GM12865 (cell line): ENCODE results near the gene CCDC183.
"Not testable (repeated sequence)": the region's sequence is repeated elsewhere in the genome, so short reads cannot be mapped to it uniquely, and the experiment has no call there.

Source experiments
- DNase-seq: peaks from one replicate; pipeline ENCODE4 v3.0.0; 2010; ENCODE audit warnings: low read depth
- H3K4me3 ChIP-seq: 2 replicates; pipeline ENCODE4 v1.5.1; 2011; ENCODE audit warnings: mild to moderate bottlenecking, low read depth, low read length, control low read depth
- TF ChIP-seq, protein P1 (sequence below): IDR thresholded peaks from 2 replicates; pipeline ENCODE4 v1.5.1; 2011; ENCODE audit warnings: low read length, control low read depth, low read depth, inconsistent platforms; ENCODE audit not compliant: insufficient read depth; ENCODE audit errors: missing control alignments

CCDC183 gene

DNA sequence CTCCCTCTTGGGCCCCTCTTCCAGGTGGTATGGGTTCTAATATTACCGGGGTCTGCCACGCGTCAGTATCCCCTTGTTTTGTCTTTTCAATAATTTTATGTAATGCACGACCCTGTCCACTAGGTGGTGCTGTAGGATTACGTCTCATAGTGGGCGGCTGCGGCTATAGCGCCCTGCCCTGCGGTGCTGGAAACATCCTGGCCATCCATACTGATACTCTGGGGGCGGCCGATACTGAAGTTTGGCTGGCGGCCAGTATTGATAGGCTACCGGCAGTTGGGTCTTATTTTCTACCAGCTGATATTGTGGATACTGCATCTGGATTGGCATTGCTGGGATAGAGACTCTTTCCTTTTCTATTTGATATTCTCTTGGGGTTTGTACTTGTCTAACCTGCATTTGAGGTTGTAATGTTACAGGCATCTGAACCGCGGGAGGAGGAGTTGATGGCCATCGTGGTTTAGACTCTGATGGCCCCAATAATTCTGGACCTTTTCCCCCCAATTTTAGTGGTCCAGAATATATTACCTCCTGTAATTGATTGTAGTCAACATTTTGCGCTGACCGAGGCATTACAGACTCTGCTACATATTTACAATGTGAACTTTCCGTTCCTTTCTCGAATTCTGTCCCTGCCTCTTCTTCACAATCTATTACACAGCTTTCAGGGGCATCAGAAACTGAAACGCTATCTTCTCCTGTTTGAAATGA, 8.3 kb upstream of the CCDC183 start:
- DNase-seq: peak; percentile 80
- no peak overlapping the region for H3K4me3 ChIP-seq
- TF ChIP-seq, protein P1, sequence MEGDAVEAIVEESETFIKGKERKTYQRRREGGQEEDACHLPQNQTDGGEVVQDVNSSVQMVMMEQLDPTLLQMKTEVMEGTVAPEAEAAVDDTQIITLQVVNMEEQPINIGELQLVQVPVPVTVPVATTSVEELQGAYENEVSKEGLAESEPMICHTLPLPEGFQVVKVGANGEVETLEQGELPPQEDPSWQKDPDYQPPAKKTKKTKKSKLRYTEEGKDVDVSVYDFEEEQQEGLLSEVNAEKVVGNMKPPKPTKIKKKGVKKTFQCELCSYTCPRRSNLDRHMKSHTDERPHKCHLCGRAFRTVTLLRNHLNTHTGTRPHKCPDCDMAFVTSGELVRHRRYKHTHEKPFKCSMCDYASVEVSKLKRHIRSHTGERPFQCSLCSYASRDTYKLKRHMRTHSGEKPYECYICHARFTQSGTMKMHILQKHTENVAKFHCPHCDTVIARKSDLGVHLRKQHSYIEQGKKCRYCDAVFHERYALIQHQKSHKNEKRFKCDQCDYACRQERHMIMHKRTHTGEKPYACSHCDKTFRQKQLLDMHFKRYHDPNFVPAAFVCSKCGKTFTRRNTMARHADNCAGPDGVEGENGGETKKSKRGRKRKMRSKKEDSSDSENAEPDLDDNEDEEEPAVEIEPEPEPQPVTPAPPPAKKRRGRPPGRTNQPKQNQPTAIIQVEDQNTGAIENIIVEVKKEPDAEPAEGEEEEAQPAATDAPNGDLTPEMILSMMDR: peak; percentile 77

DNA sequence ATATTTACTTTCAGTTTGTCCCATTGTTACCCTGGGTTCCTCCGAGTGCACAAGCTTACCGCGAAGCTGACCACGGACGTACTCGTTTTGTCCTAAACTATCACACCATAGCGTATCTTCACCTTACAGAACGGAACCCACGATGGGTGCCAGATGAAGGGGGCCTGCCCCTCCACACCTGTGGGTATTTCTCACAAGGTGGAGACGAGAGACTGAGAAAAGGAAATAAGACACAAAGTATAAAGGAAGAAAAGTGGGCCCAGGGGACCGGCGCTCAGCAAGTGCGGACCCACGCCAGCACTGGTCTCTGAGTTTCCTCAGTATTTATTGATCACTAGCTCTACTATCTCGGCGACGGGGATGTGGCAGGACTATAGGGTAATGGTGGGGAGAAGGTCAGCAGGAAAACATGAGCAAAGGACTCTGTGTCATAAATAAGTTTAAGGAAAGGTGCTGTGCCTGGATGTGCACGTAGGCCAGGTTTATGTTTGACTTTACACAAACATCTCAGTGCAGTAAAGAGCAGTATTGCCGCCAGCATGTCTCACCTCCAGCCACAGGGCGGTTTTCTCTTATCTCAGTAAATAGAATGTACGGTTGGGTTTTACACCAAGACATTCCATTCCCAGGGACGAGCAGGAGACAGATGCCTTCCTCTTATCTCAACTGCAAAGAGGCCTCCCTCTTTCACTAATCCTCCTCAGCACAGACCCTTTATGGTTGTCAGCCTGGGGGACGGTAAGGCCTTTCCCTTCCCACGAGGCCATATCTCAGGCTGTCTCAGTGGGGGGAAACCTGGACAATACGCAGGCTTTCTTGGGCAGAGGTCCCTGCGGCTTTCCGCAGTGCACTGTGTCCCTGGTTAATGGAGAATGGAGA, 7.3 kb upstream of the CCDC183 start:
- DNase-seq, H3K4me3 ChIP-seq: not testable (repeated sequence)

DNA sequence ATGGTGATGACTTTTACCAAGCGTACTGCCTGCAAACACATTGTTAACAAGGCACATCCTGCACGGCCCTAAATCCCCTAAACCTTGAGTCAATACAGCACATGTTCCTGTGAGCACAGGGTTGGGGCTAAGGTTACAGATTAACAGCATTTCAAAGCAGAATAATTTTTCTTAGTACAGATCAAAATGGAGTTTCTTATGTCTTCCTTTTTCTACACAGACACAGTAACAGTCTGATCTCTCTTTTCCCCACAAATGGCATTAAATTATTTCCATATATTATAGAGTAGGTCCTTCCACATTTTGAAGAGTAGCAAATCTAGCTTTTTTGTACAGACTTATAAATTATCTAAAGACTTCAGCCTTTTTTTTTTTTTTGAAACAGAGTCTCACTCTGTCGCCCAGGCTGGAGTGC, 6.6 kb upstream of the CCDC183 start:
- no peak for DNase-seq
- TF ChIP-seq, protein P1: no peak
- no peak overlapping the region for H3K4me3 ChIP-seq

DNA sequence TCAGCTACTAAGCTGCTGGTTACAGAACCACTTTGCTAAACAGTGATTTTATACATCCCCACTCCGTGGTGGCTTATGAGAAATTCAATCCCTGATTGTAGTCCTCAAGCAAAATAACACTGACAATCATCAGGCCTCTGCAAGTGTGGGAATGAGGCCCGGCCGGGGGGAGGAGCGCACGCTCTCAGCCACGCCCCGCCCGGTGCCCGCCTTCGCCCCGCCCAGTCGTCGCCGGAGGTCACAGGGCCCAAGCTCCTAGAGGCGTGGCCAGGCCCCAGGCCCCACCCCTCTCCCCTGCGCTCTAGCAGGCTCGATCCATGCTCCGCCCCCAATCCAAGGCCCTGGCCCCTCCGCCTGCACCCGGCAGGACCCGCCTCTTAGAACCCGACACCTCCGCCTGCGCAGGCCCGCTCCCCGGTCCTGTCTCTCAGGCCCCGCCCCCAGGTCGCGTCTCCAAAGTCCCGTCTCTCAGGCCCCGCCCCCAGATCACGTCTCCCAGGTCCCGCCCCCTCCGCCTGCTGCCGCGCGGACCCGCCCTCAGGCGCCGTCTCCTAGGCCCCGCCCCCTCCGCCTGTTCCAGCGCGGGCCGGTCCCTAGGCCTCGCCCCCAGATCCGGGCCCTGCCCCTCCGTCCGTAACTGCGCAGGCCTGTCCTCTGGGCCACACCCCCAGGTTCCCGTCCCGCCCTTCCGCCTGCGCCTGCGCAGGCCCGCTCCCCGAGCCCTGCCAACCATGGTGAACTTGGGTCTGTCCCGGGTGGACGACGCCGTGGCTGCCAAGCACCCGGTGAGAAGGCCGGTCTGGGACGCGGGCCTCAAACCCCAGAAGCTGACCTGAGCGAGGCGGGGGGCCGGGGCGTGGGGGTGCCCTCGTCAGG, 5.3 kb upstream of the CCDC183 start, which contains the start of gene TMEM141:
TMEM141 (plus strand) TSS at position 705 of the 876 bp plus-strand sequence; CDS start at position 732, 27 bp downstream.
- H3K4me3 ChIP-seq: peak within 1 kb of the TSS; percentile 99
- DNase-seq: peak; percentile 100
- TF ChIP-seq, protein P1: no peak

DNA sequence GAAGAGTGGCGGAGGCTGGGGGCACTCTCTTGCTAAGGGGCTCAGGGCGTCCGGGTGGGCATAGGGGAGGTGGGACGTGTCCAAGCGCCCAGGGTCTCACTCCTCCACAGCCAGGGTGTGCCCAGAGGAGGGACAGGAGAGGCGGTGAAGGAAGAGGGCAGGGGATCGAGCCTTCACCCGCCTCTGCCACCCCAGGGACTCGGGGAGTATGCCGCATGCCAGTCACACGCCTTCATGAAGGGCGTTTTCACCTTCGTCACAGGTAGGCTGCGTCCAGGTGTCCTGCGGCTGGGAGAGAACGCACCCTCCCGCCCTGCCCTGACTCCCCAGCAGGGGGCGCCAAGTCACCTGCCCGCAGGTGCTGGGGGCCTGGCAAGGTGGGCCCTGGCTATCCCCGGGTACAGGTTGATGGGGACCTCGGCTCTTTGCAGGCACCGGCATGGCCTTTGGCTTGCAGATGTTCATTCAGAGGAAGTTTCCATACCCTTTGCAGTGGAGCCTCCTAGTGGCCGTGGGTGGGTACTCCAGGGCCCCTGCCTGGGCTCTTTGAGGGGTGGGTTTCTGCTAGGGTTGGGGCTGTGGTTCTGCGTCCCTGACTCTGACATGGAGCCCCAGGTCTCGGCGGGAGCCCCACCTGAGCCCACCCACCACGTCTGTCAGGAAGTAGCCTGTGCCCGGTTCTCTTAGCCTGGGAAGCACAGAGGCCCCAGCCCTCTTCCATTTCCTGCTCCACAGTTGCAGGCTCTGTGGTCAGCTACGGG, 4.4 kb upstream of the CCDC183 start:
- H3K4me3 ChIP-seq: peak overlapping the region; percentile 99
- DNase-seq: peak; percentile 71
- TF ChIP-seq, protein P1: peak; percentile 91

DNA sequence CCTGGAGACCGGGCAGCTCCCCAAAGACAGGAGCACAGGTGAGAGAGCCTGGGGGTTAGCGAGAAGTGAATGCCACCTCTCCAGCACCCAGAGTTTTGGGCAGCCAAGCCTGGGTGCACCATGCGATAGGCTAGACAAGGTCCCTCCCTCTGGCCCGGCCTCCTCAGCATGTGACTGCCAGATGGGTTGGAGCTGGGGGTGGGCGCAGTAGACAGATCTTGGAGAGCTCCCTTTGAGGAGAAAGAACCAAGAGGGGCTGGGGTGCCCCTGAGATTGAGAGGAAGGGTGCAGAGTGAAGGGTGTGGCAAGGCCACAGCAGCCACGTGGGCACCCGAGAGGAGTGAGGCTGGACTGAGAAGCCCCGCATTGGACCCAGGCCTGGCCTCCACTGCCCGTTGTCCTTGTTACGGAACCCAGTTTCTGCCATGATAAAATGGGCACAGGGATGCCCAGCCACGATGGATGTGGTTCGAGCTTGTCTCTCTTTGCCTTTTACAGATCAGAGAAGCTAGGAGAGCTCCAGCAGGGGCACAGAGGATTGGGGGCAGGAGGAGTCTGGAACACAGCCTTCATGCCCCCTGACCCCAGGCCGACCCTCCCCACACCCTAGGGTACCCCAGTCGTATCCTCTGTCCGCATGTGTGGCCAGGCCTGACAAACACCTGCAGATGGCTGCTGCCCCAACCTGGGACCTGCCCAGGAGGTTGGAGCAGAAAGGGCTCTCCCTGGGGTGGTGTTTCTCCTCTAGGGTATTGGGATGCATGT, 3.6 kb upstream of the CCDC183 start:
- no peak for DNase-seq
- TF ChIP-seq, protein P1: no peak
- no peak overlapping the region for H3K4me3 ChIP-seq
